HCT116 (cell line): Measurements from ENCODE around the gene MOB3A. TPM values are rescaled to one million over a fixed set of nuclear protein-coding genes. Genes with fewer than 3 reads are reported as not detected.

ENCODE experiments used
- ATAC-seq: fragments of 200-7000 bp; cut with Tn5 transposase; 2 replicates; pipeline ENCODE4 v1.9.1; 2020; ENCODE audit warnings: mild to moderate bottlenecking, moderate library complexity
- BruUV-seq: library from RNA; stranded (reverse); fragments of 400-500 nt; replicated peaks from 2 replicates; lab custom pipeline; 2021; lab: Mats Ljungman, UMichigan
- CTCF ChIA-PET: fragments of 300-600 bp; sonication (Branson Sonifier 250); formaldehyde crosslinking; loops from one replicate; lab custom pipeline; 2021; ENCODE audit warnings: antibody characterized with exemption; lab: Charles Lee
- POLR2A ChIA-PET: fragments of 300-600, 350-600 bp; sonication (Branson Sonifier 250); formaldehyde crosslinking; loops from one replicate; lab custom pipeline; 2021; ENCODE audit warnings: antibody characterized with exemption; lab: Charles Lee
- RAD21 ChIA-PET, 2 experiments: fragments of 300-600 bp; sonication (Branson Sonifier 250); formaldehyde crosslinking; loops; one replicate each; lab custom pipeline; 2023; ENCODE audit warnings: low total read pairs in 2 of 2; ENCODE audit not compliant: uncharacterized antibody in 2 of 2, unreplicated experiment in 2 of 2, low non-redundant PET in 1 of 2; lab: Charles Lee
- DNase-seq: peaks from one replicate; pipeline ENCODE4 v3.0.0-alpha.2; 2010; ENCODE audit warnings: low read depth, low spot score
- H2AFZ ChIP-seq: fragments of 200-600 bp; shearing (Covaris generic), sonication (generic); 2 replicates; pipeline ENCODE4 v1.6.1; 2017; ENCODE audit warnings: low read depth, mixed run types, mixed read lengths, antibody characterized with exemption, low read length; ENCODE audit not compliant: poor library complexity, severe bottlenecking
- H3K27ac ChIP-seq: 2 replicates; pipeline ENCODE4 v1.5.1; 2012; ENCODE audit warnings: low read depth, low read length
- H3K27me3 ChIP-seq: fragments of 200-600 bp; sonication (generic); 2 replicates; pipeline ENCODE4 v1.6.1; 2016; ENCODE audit warnings: mixed run types, low read length, mixed read lengths; ENCODE audit not compliant: insufficient read depth
- H3K36me3 ChIP-seq, 2 experiments: fragments of 200-500 bp in 1 of 2; fragments of 200-600 bp in 1 of 2; sonication (Bioruptor generic) in 1 of 2; sonication (generic) in 1 of 2; 2 replicates each; pipeline versions ENCODE4 v1.5.1 to v1.6.1; 2014 to 2016; ENCODE audit warnings: low read length in 2 of 2, inconsistent platforms in 1 of 2, mixed read lengths in 1 of 2, mixed run types in 1 of 2; ENCODE audit not compliant: insufficient read depth in 2 of 2, control insufficient read depth in 1 of 2
- H3K4me1 ChIP-seq, 2 experiments: fragments of 200-600 bp in 1 of 2; sonication (generic) in 1 of 2; 2 replicates each; pipeline versions ENCODE4 v1.5.1 to v1.6.1; 2012 to 2017; ENCODE audit warnings: low read length in 2 of 2, inconsistent platforms in 1 of 2, mild to moderate bottlenecking in 1 of 2, mixed read lengths in 1 of 2, mixed run types in 1 of 2, moderate library complexity in 1 of 2; ENCODE audit not compliant: insufficient read depth in 2 of 2, control insufficient read depth in 1 of 2
- H3K4me2 ChIP-seq: fragments of 200-600 bp; sonication (generic); 2 replicates; pipeline ENCODE4 v1.6.1; 2017; ENCODE audit warnings: mixed run types, low read length, mixed read lengths
- H3K4me3 ChIP-seq, 2 experiments: fragments of 200-600 bp in 1 of 2; sonication (generic) in 1 of 2; replicated peaks in 1 of 2; 2 replicates each; pipeline ENCODE4 v1.5.1; 2011 to 2016; ENCODE audit warnings: low read length in 2 of 2, control low read depth in 1 of 2, low read depth in 1 of 2, mild to moderate bottlenecking in 1 of 2, mixed read lengths in 1 of 2, mixed run types in 1 of 2
- H3K79me2 ChIP-seq: fragments of 200-600 bp; sonication (generic); 2 replicates; pipeline ENCODE4 v1.6.1; 2017; ENCODE audit warnings: mild to moderate bottlenecking, mixed run types, low read length, moderate library complexity, mixed read lengths; ENCODE audit not compliant: insufficient read depth
- H3K9ac ChIP-seq: fragments of 200-600 bp; sonication (generic); 2 replicates; pipeline ENCODE4 v1.6.1; 2016; ENCODE audit warnings: low read length, mixed read lengths
- H3K9me2 ChIP-seq: fragments of 200-600 bp; sonication (generic), shearing (Covaris generic); 2 replicates; pipeline ENCODE4 v1.6.1; 2017; ENCODE audit warnings: mixed run types, mild to moderate bottlenecking, moderate library complexity; ENCODE audit not compliant: insufficient read depth
- H3K9me3 ChIP-seq, 2 experiments: fragments of 200-500 bp in 1 of 2; fragments of 200-600 bp in 1 of 2; sonication (Bioruptor generic) in 1 of 2; sonication (generic) in 1 of 2; 2 replicates each; pipeline ENCODE4 v1.6.1; 2014 to 2017; ENCODE audit warnings: low read length in 2 of 2, mixed read lengths in 2 of 2, inconsistent platforms in 1 of 2, low read depth in 1 of 2, mild to moderate bottlenecking in 1 of 2, mixed run types in 1 of 2, moderate library complexity in 1 of 2; ENCODE audit not compliant: control insufficient read depth in 1 of 2, insufficient read depth in 1 of 2
- H4K20me1 ChIP-seq: fragments of 200-600 bp; sonication (generic), shearing (Covaris generic); 2 replicates; pipeline ENCODE4 v1.6.1; 2017; ENCODE audit warnings: mixed run types, mild to moderate bottlenecking, moderate library complexity; ENCODE audit not compliant: insufficient read depth
- CEBPB ChIP-seq: IDR thresholded peaks from 2 replicates; pipeline ENCODE4 v1.6.1; 2012; ENCODE audit warnings: low read depth
- ELF1 ChIP-seq: IDR thresholded peaks from 2 replicates; pipeline ENCODE4 v1.6.1; 2012; ENCODE audit warnings: low read depth, borderline replicate concordance
- JUND ChIP-seq: IDR thresholded peaks from 2 replicates; pipeline ENCODE4 v1.6.1; 2012
- POLR2A ChIP-seq: IDR thresholded peaks from 2 replicates; pipeline ENCODE4 v1.7.0; 2011; ENCODE audit warnings: borderline replicate concordance; ENCODE audit not compliant: insufficient read depth, insufficient read length; ENCODE audit errors: extremely low read depth
- RAD21 ChIP-seq: IDR thresholded peaks from 2 replicates; pipeline ENCODE4 v1.6.1; 2012; ENCODE audit warnings: low read depth, mild to moderate bottlenecking
- REST ChIP-seq: IDR thresholded peaks from 2 replicates; pipeline ENCODE4 v1.6.1; 2012; ENCODE audit warnings: low read depth
- SP1 ChIP-seq: IDR thresholded peaks from 2 replicates; pipeline ENCODE4 v1.6.1; 2012; ENCODE audit warnings: low read depth
- SRF ChIP-seq: IDR thresholded peaks from 2 replicates; pipeline ENCODE4 v1.6.1; 2012; ENCODE audit warnings: low read depth
- TCF7L2 ChIP-seq: IDR thresholded peaks from 2 replicates; pipeline ENCODE4 v1.7.0; 2011; ENCODE audit warnings: borderline replicate concordance, inconsistent platforms; ENCODE audit not compliant: insufficient read depth, insufficient read length; ENCODE audit errors: extremely low read depth
- ZFX ChIP-seq: fragments of 450-650 bp; IDR thresholded peaks from 2 replicates; pipeline ENCODE4 v1.6.1; 2017
- ZNF274 ChIP-seq: fragments of 200-500 bp; sonication (Bioruptor generic); IDR thresholded peaks from 2 replicates; pipeline ENCODE4 v1.6.1; 2014; ENCODE audit warnings: mild to moderate bottlenecking, low read depth, low read length, inconsistent platforms
- intact Hi-C: fragments of 100-400 bp; cut with micrococcal nuclease; formaldehyde crosslinking; loops from 2 replicates; pipeline ENCODE4 v1.10.0; 2022
- total RNA-seq: library from RNA; stranded (reverse); gene quantifications from one replicate; pipeline ENCODE4 v1.2.1, GENCODE V29; 2021; ENCODE audit not compliant: unreplicated experiment
- TF ChIP-seq, protein P1 (sequence below): IDR thresholded peaks from 2 replicates; pipeline ENCODE4 v1.6.1; 2011; ENCODE audit warnings: mild to moderate bottlenecking, low read length, moderate library complexity; ENCODE audit not compliant: insufficient replicate concordance; ENCODE audit errors: extremely low read depth
- TF ChIP-seq, protein P2 (sequence below): IDR thresholded peaks from 2 replicates; pipeline ENCODE4 v1.6.1; 2012

The MOB3A gene
- total RNA-seq, 1 experiment from 2014 or later = 32.1 TPM

- ChIA-PET RAD21 (no interaction called here), POLR2A (no interaction called here), CTCF (no interaction called here)
- H3K9me2 ChIP-seq = no peaks in the 10 kb centered on the region
- BruUV-seq = no TSS peak
- intact Hi-C loops = loop anchor here (10.0 kb wide), 1 partner anchor 130 kb away; no protein-coding TSS in a partner anchor
- H3K27ac ChIP-seq = peak overlapping the region; percentile 41; the same call in 1 of the 2 replicates
- H3K9me3 ChIP-seq = no peaks in the 10 kb centered on the region
- H4K20me1 ChIP-seq = no peaks in the 10 kb centered on the region
- ATAC-seq = no peak
- TF ChIP-seq ELF1 (no peak), ZFX (0 out of 2 replicates have a peak, but pooled peaks have one; percentile 23)
- H3K79me2 ChIP-seq = no peaks in the 10 kb centered on the region
- peak overlapping the region; percentile 8; the same call in 1 of the 2 replicates for H3K4me2 ChIP-seq
- H2AFZ ChIP-seq = no peak overlapping the region
- peak overlapping the region; percentile 33; the same call in 1 of the 2 replicates for H3K9ac ChIP-seq
- no peak for DNase-seq
- H3K27me3 ChIP-seq = no peaks in the 10 kb centered on the region
- H3K4me1 ChIP-seq = peaks cover 34 to 52% of the 10 kb centered on the region in 2 experiments
- H3K36me3 ChIP-seq = no peaks in the 10 kb centered on the region
- no peak overlapping the region for H3K4me3 ChIP-seq
These were observed 31.2 kb downstream of the MOB3A start for GRCh38 chr19:2064788-2065524.

GRCh38 chr19:2064395-2064787, 31.7 kb downstream of the MOB3A start:
- no peak for DNase-seq
- H3K4me1 ChIP-seq = peaks cover 33 to 52% of the 10 kb centered on the region in 2 experiments
- H2AFZ ChIP-seq = no peak overlapping the region
- H3K9me3 ChIP-seq = no peaks in the 10 kb centered on the region
- peak overlapping the region; percentile 33; the same call in 1 of the 2 replicates for H3K9ac ChIP-seq
- no peaks in the 10 kb centered on the region for H3K27me3 ChIP-seq
- H3K4me2 ChIP-seq = peak overlapping the region; percentile 8; the same call in 1 of the 2 replicates
- H3K9me2 ChIP-seq = no peaks in the 10 kb centered on the region
- no peaks in the 10 kb centered on the region for H3K36me3 ChIP-seq
- intact Hi-C loops = loop anchor here (10.0 kb wide), 1 partner anchor 130 kb away; no protein-coding TSS in a partner anchor
- POLR2A ChIA-PET = no interaction called here
- H4K20me1 ChIP-seq = no peaks in the 10 kb centered on the region
- RAD21 ChIA-PET = no interaction called here
- no TSS peak for BruUV-seq
- no peaks in the 10 kb centered on the region for H3K79me2 ChIP-seq
- ATAC-seq = no peak
- H3K4me3 ChIP-seq = no peak overlapping the region
- CTCF ChIA-PET = no interaction called here
- H3K27ac ChIP-seq = peak overlapping the region; percentile 41; the same call in 1 of the 2 replicates
- TF ChIP-seq REST = no peak
- TF ChIP-seq SRF = no peak
- TF ChIP-seq RAD21 = no peak
- TF ChIP-seq JUND = no peak
- no peak for TF ChIP-seq ELF1
- no peak for TF ChIP-seq ZNF274
- TF ChIP-seq SP1 = no peak
- TF ChIP-seq TCF7L2 = no peak
- no peak for TF ChIP-seq POLR2A
- no peak for TF ChIP-seq CEBPB
- TF ChIP-seq, protein P1, sequence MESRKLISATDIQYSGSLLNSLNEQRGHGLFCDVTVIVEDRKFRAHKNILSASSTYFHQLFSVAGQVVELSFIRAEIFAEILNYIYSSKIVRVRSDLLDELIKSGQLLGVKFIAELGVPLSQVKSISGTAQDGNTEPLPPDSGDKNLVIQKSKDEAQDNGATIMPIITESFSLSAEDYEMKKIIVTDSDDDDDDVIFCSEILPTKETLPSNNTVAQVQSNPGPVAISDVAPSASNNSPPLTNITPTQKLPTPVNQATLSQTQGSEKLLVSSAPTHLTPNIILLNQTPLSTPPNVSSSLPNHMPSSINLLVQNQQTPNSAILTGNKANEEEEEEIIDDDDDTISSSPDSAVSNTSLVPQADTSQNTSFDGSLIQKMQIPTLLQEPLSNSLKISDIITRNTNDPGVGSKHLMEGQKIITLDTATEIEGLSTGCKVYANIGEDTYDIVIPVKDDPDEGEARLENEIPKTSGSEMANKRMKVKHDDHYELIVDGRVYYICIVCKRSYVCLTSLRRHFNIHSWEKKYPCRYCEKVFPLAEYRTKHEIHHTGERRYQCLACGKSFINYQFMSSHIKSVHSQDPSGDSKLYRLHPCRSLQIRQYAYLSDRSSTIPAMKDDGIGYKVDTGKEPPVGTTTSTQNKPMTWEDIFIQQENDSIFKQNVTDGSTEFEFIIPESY = no peak
- TF ChIP-seq, protein P2, sequence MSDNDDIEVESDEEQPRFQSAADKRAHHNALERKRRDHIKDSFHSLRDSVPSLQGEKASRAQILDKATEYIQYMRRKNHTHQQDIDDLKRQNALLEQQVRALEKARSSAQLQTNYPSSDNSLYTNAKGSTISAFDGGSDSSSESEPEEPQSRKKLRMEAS = no peak
